IMR-90 (cell line): ENCODE measurements around the gene CDCA4. TPM values are rescaled to one million over a fixed set of nuclear protein-coding genes. Genes with fewer than 3 reads are reported as not detected.
A peak's percentile ranks its signal among the peaks of the same experiment; 100 is the strongest.

Experiments used
- ATAC-seq: fragments of 200-7000 bp; cut with Tn5 transposase; 2 replicates; pipeline ENCODE4 v1.9.1; 2020; ENCODE audit warnings: low read depth, mild to moderate bottlenecking, moderate library complexity
- BruUV-seq: library from RNA; stranded (reverse); fragments of 400-500 nt; replicated peaks from 2 replicates; lab custom pipeline; 2021; lab: Mats Ljungman, UMichigan
- CTCF ChIA-PET: fragments of 300-600 bp; formaldehyde crosslinking; extraction: SDS; loops from one replicate; lab custom pipeline; 2021; ENCODE audit warnings: antibody characterized with exemption; lab: Yijun Ruan, JAX
- POLR2A ChIA-PET: fragments of 300-600 bp; sonication (Branson Sonifier 250); formaldehyde crosslinking; loops from one replicate; lab custom pipeline; 2022; ENCODE audit warnings: antibody characterized with exemption; ENCODE audit not compliant: unreplicated experiment; lab: Charles Lee
- DNase-seq: peaks from one replicate; pipeline ENCODE4 v3.0.0; 2013
- H2AFZ ChIP-seq: replicated peaks from 2 replicates; pipeline ENCODE3; 2013; ENCODE audit warnings: low read length, mild to moderate bottlenecking; ENCODE audit not compliant: poor library complexity
- H2AK5ac ChIP-seq: 2 replicates; pipeline ENCODE4 v1.6.1; 2013; ENCODE audit warnings: low read depth, low read length, inconsistent platforms
- H2AK9ac ChIP-seq: replicated peaks from 2 replicates; pipeline ENCODE3; 2013; ENCODE audit warnings: mild to moderate bottlenecking, low read depth, low read length, moderate library complexity; ENCODE audit not compliant: poor library complexity
- H2BK120ac ChIP-seq: 2 replicates; pipeline ENCODE4 v1.6.1; 2013; ENCODE audit warnings: low read depth, low read length, inconsistent platforms
- H2BK15ac ChIP-seq: 3 replicates; pipeline ENCODE4 v1.6.1; 2013; ENCODE audit warnings: low read depth, low read length, inconsistent platforms
- H2BK20ac ChIP-seq: 2 replicates; pipeline ENCODE4 v1.6.1; 2013; ENCODE audit warnings: low read depth, mild to moderate bottlenecking, inconsistent platforms, low read length, moderate library complexity
- H2BK5ac ChIP-seq: 2 replicates; pipeline ENCODE4 v1.6.1; 2013; ENCODE audit warnings: mild to moderate bottlenecking, low read depth, low read length, inconsistent platforms; ENCODE audit not compliant: poor library complexity, severe bottlenecking
- H3K14ac ChIP-seq: replicated peaks from 2 replicates; pipeline ENCODE4 v1.6.1; 2013; ENCODE audit warnings: low read depth, low read length, inconsistent platforms
- H3K18ac ChIP-seq: 2 replicates; pipeline ENCODE4 v1.6.1; 2013; ENCODE audit warnings: low read depth, low read length, control low read depth
- H3K23ac ChIP-seq: 2 replicates; pipeline ENCODE4 v1.6.1; 2013; ENCODE audit warnings: low read depth, low read length, inconsistent platforms
- H3K27ac ChIP-seq: 2 replicates; pipeline ENCODE4 v1.5.1; 2013; ENCODE audit warnings: mild to moderate bottlenecking, control low read depth, low read length; ENCODE audit not compliant: insufficient read depth
- H3K27me3 ChIP-seq: 2 replicates; pipeline ENCODE4 v1.6.1; 2013; ENCODE audit warnings: low read length; ENCODE audit not compliant: control insufficient read depth, insufficient read depth
- H3K36me3 ChIP-seq: 2 replicates; pipeline ENCODE4 v1.6.1; 2013; ENCODE audit warnings: low read length, mixed read lengths; ENCODE audit not compliant: control insufficient read depth, insufficient read depth
- H3K4ac ChIP-seq: 2 replicates; pipeline ENCODE4 v1.6.1; 2013; ENCODE audit warnings: low read depth, low read length, inconsistent platforms
- H3K4me1 ChIP-seq: 2 replicates; pipeline ENCODE4 v1.6.1; 2013; ENCODE audit warnings: low read length, mixed read lengths; ENCODE audit not compliant: control insufficient read depth, insufficient read depth
- H3K4me2 ChIP-seq: 2 replicates; pipeline ENCODE4 v1.6.1; 2013; ENCODE audit warnings: low read depth, mild to moderate bottlenecking, control low read depth, low read length, moderate library complexity
- H3K4me3 ChIP-seq: 2 replicates; pipeline ENCODE4 v1.5.1; 2013; ENCODE audit warnings: low read depth, mild to moderate bottlenecking, control low read depth, low read length, moderate library complexity; ENCODE audit not compliant: insufficient read depth
- H3K56ac ChIP-seq: 2 replicates; pipeline ENCODE4 v1.6.1; 2013; ENCODE audit warnings: low read length, inconsistent platforms; ENCODE audit not compliant: insufficient read depth; ENCODE audit errors: extremely low read depth
- H3K79me1 ChIP-seq, 2 experiments: 2 replicates each; pipeline ENCODE4 v1.6.1; 2013; ENCODE audit warnings: low read length in 2 of 2, inconsistent platforms in 1 of 2, low read depth in 1 of 2
- H3K9ac ChIP-seq: 2 replicates; pipeline ENCODE4 v1.6.1; 2013; ENCODE audit warnings: low read depth, low read length, control low read depth
- H3K9me1 ChIP-seq: 2 replicates; pipeline ENCODE4 v1.6.1; 2013; ENCODE audit warnings: low read length, inconsistent platforms; ENCODE audit not compliant: insufficient read depth
- H3K9me3 ChIP-seq: 2 replicates; pipeline ENCODE4 v1.6.1; 2013; ENCODE audit warnings: low read length; ENCODE audit not compliant: control insufficient read depth, insufficient read depth
- H4K20me1 ChIP-seq: 2 replicates; pipeline ENCODE4 v1.6.1; 2013; ENCODE audit warnings: low read length, inconsistent platforms; ENCODE audit not compliant: insufficient read depth
- H4K5ac ChIP-seq: 2 replicates; pipeline ENCODE4 v1.6.1; 2013; ENCODE audit warnings: mild to moderate bottlenecking, low read depth, low read length, control low read depth
- H4K8ac ChIP-seq, 2 experiments: 2 replicates each; pipeline ENCODE4 v1.6.1; 2013; ENCODE audit warnings: low read depth in 2 of 2, low read length in 2 of 2, control low read depth in 1 of 2, inconsistent platforms in 1 of 2
- H4K91ac ChIP-seq: 2 replicates; pipeline ENCODE4 v1.6.1; 2013; ENCODE audit warnings: low read depth, low read length, inconsistent platforms; ENCODE audit not compliant: insufficient read depth
- CEBPB ChIP-seq: IDR thresholded peaks from 2 replicates; pipeline ENCODE4 v1.6.1; 2012; ENCODE audit warnings: low read depth, low read length, improper control_type of control experiment
- FOS ChIP-seq: fragments of 150-350 bp; IDR thresholded peaks from 2 replicates; pipeline ENCODE4 v1.6.1; 2016; ENCODE audit warnings: low read depth, low read length
- MAFK ChIP-seq: IDR thresholded peaks from 2 replicates; pipeline ENCODE4 v1.6.1; 2012; ENCODE audit warnings: low read depth, low read length, improper control_type of control experiment
- MAZ ChIP-seq: IDR thresholded peaks from 2 replicates; pipeline ENCODE4 v1.6.1; 2012; ENCODE audit warnings: low read depth, mild to moderate bottlenecking, low read length, improper control_type of control experiment, moderate library complexity, borderline replicate concordance
- MXI1 ChIP-seq: IDR thresholded peaks from 2 replicates; pipeline ENCODE4 v1.6.1; 2012; ENCODE audit warnings: low read depth, mild to moderate bottlenecking, low read length, moderate library complexity, borderline replicate concordance
- NFE2L2 ChIP-seq: fragments of 150-350 bp; IDR thresholded peaks from 2 replicates; pipeline ENCODE4 v1.6.1; 2016; ENCODE audit warnings: low read depth, mild to moderate bottlenecking, low read length
- POLR2A ChIP-seq: IDR thresholded peaks from 2 replicates; pipeline ENCODE4 v1.6.1; 2012; ENCODE audit warnings: mild to moderate bottlenecking, low read depth, low read length
- RAD21 ChIP-seq: IDR thresholded peaks from 2 replicates; pipeline ENCODE4 v1.6.1; 2012; ENCODE audit warnings: low read length, improper control_type of control experiment
- SMC3 ChIP-seq: fragments of 150-350 bp; IDR thresholded peaks from 2 replicates; pipeline ENCODE4 v1.6.1; 2016; ENCODE audit warnings: low read depth, mild to moderate bottlenecking, antibody characterized with exemption, low read length, moderate library complexity
- WGBS, 2 experiments: methylation state at CpG; one replicate each; pipeline versions ENCODE4 v1.1.5 to v1.1.7; 2013; ENCODE audit warnings: missing lambda C conversion rate in 2 of 2; ENCODE audit not compliant: insufficient read length in 1 of 2; ENCODE audit errors: extremely low coverage in 2 of 2; 5-methylcytosine and 5-hydroxymethylcytosine counted together
- dilution Hi-C: fragments of 300-500 bp; cut with HindIII; formaldehyde crosslinking; loops from one replicate; pipeline ENCODE4 v1.14.3; 2018; ENCODE audit warnings: low sequenced_read_pairs; ENCODE audit not compliant: unreplicated experiment
- in situ Hi-C: fragments of 300-500 bp; cut with MboI; formaldehyde crosslinking; loops from 3 replicates; pipeline ENCODE4 v1.14.3; 2019; ENCODE audit warnings: low sequenced_read_pairs, inconsistent platforms, mixed read lengths
- intact Hi-C: fragments of 100-400 bp; cut with micrococcal nuclease; formaldehyde crosslinking; loops from 2 replicates; pipeline ENCODE4 v1.10.0; 2022
- polyA plus RNA-seq, 3 experiments: library from polyadenylated mRNA; depleted of rRNA; stranded (reverse); fragments of >200 nt; gene quantifications; 2 replicates each; pipeline ENCODE4 v1.2.3, GENCODE V29; 2012; ENCODE audit warnings: low replicate concordance in 1 of 3
- total RNA-seq: library from RNA; depleted of rRNA; stranded (reverse); fragments of >200 nt; gene quantifications from 2 replicates; pipeline ENCODE4 v1.2.3, GENCODE V29; 2012
- TF ChIP-seq, protein P1 (sequence below): fragments of 150-350 bp; IDR thresholded peaks from 2 replicates; pipeline ENCODE4 v1.6.1; 2017; ENCODE audit warnings: mild to moderate bottlenecking, antibody characterized with exemption, low read length, low read depth

The CDCA4 gene
- total and polyA plus RNA-seq, 2 of the 4 experiments (the other 2 are of a cell fraction) = 17.7 to 18.6 TPM

DNA sequence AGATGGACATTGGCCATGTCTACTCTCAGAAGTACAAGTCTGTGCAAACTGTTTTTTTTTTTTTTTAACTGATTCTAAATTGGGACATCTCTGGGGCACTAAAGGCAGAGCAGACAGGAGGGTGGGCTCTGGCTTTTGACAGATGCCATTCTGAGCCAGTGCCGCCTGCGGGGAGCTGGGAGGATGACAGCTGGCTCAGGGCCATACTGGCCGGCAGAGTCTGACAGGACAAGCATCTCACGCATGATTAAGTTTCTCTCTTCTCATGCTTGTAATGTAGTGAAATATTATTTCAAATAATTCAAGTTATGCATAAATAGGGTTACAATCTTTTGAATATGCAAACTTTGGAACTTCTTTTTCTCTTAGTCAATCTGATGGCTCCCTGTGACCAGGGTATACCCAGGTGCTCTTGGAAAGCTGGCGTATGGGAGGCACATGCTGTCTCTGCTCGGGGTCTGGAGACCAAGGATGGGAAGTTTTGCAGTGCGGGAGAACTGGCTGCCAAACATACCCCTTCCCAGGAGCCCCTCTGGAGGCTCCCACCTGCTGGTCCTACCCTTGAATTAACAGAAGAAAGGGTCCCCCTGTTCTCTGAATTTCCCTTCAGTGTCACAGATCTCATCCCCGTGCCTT is 7.6 kb downstream of the CDCA4 start:
- Histone ChIP-seq H3K27ac (no peak overlapping the region), H3K9ac (no peak overlapping the region), H3K4me2 (no peak overlapping the region; the same call in 1 of the 2 replicates), H2BK5ac (no peak overlapping the region), H2AK9ac (no peak overlapping the region), H3K9me1 (peaks cover 26% of the 10 kb centered on the region), H3K56ac (no peak overlapping the region), H3K14ac (no peak overlapping the region), H2BK15ac (no peak overlapping the region), H2AK5ac (no peak overlapping the region), H3K4me3 (no peak overlapping the region), H3K36me3 (peaks cover 24% of the 10 kb centered on the region), H4K5ac (no peak overlapping the region), H3K23ac (peak overlapping the region; percentile 36), H2AFZ (peak overlapping the region; percentile 49), H4K8ac (no peak overlapping the region), H2BK120ac (no peak overlapping the region), H3K4me1 (peaks cover 23% of the 10 kb centered on the region), H3K27me3 (no peaks in the 10 kb centered on the region), H4K20me1 (peaks cover 75% of the 10 kb centered on the region), H3K79me1 (peaks cover 18 to 57% of the 10 kb centered on the region in 2 experiments), H3K18ac (no peak overlapping the region), H4K91ac (no peak overlapping the region), H3K4ac (no peak overlapping the region; the same call in 1 of the 2 replicates), H3K9me3 (no peaks in the 10 kb centered on the region), H2BK20ac (no peak overlapping the region)
- TF ChIP-seq NFE2L2 = no peak
- TF ChIP-seq FOS = no peak
- TF ChIP-seq MAZ = no peak
- TF ChIP-seq CEBPB = no peak
- no peak for TF ChIP-seq RAD21
- TF ChIP-seq, protein P1, sequence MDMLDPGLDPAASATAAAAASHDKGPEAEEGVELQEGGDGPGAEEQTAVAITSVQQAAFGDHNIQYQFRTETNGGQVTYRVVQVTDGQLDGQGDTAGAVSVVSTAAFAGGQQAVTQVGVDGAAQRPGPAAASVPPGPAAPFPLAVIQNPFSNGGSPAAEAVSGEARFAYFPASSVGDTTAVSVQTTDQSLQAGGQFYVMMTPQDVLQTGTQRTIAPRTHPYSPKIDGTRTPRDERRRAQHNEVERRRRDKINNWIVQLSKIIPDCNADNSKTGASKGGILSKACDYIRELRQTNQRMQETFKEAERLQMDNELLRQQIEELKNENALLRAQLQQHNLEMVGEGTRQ = no peak
- TF ChIP-seq POLR2A = no peak
- TF ChIP-seq MAFK = no peak
- TF ChIP-seq SMC3 = no peak
- TF ChIP-seq MXI1 = no peak
- ChIA-PET CTCF (interaction anchor here (0.6 to 1.3 kb wide), 4 partner anchors 32 to 491 kb away, joined by 3 to 4 read pairs (median 3); no protein-coding TSS in a partner anchor), POLR2A (no interaction called here)
- WGBS, 2 experiments = 82% methylated on average over 2 of the region's 8 CpGs; no CpG with 5 or more reads in 1 of the 2 experiments
- DNase-seq = peak; percentile 10
- in situ Hi-C loops (no loop called here), intact Hi-C loops (no loop called here), dilution Hi-C loops (no loop called here)
- no TSS peak for BruUV-seq
- ATAC-seq = peak; percentile 31; the same call in 1 of the 2 replicates
